Hepatocyte (in vitro differentiated cells): ENCODE measurements around the gene CCDC69.

Experiments
- CTCF ChIP-seq: fragments of 200-600 bp; sonication (generic); IDR thresholded peaks from 2 replicates; pipeline ENCODE4 v1.5.1; 2016; ENCODE audit warnings: antibody characterized with exemption, mild to moderate bottlenecking; ENCODE audit not compliant: poor library complexity
- EZH2 ChIP-seq: fragments of 200-600 bp; sonication (generic); IDR thresholded peaks from 2 replicates; pipeline ENCODE4 v1.6.1; 2016; ENCODE audit warnings: antibody characterized with exemption, mild to moderate bottlenecking, borderline replicate concordance
- EZH2phosphoT487 ChIP-seq: fragments of 200-600 bp; sonication (generic); IDR thresholded peaks from one replicate; pipeline ENCODE4 v1.6.1; 2018; ENCODE audit warnings: antibody characterized with exemption, mild to moderate bottlenecking, low read depth, moderate library complexity; ENCODE audit not compliant: unreplicated experiment, severe bottlenecking

- TF ChIP-seq EZH2 (no peak), CTCF (no peak), EZH2phosphoT487 (no peak)
Observed at GRCh38 chr5:151228986-151229385, 5.1 kb upstream of the CCDC69 start.
